SKM-1 (cell line): Measurements from ENCODE around the gene HES7.
A peak's percentile ranks its signal among the peaks of the same experiment; 100 is the strongest.

Source experiments
- DNase-seq: peaks from one replicate; lab custom pipeline; 2025; ENCODE audit not compliant: unreplicated experiment; lab: John Stamatoyannopoulos, UW

Gene HES7

GRCh38 chr17:8143581-8144400 is 19.9 kb upstream of the HES7 start:
- DNase-seq: no peak

GRCh38 chr17:8142887-8143580 is 19.1 kb upstream of the HES7 start:
- DNase-seq: no peak

GRCh38 chr17:8142158-8142886 is 18.4 kb upstream of the HES7 start:
- no peak for DNase-seq

GRCh38 chr17:8141741-8142140 is 17.8 kb upstream of the HES7 start:
- no peak for DNase-seq

GRCh38 chr17:8141045-8141444 is 17.1 kb upstream of the HES7 start:
- no peak for DNase-seq

- DNase-seq: no peak
Measured at GRCh38 chr17:8140065-8141029, 16.4 kb upstream of the HES7 start.

- peak; percentile 65 for DNase-seq
Measured at GRCh38 chr17:8138672-8139371, 14.9 kb upstream of the HES7 start.

GRCh38 chr17:8138374-8138671 is 14.4 kb upstream of the HES7 start:
- no peak for DNase-seq

- no peak for DNase-seq
Measured at GRCh38 chr17:8137645-8138373, 13.9 kb upstream of the HES7 start.

GRCh38 chr17:8133941-8134340 is 10.0 kb upstream of the HES7 start:
- DNase-seq: no peak

GRCh38 chr17:8133399-8133798 is 9.5 kb upstream of the HES7 start:
- no peak for DNase-seq

GRCh38 chr17:8131844-8132441 is 8.0 kb upstream of the HES7 start:
- no peak for DNase-seq

GRCh38 chr17:8128125-8128784 is 4.3 kb upstream of the HES7 start:
- no peak for DNase-seq

- no peak for DNase-seq
Measured at GRCh38 chr17:8126491-8127066, 2.7 kb upstream of the HES7 start.

- no peak for DNase-seq
Measured at GRCh38 chr17:8125947-8126490, 2.1 kb upstream of the HES7 start.

GRCh38 chr17:8125154-8125946 is 1.4 kb upstream of the HES7 start:
- DNase-seq: no peak
